ENCODE results near the gene SLC2A1.

DNA sequence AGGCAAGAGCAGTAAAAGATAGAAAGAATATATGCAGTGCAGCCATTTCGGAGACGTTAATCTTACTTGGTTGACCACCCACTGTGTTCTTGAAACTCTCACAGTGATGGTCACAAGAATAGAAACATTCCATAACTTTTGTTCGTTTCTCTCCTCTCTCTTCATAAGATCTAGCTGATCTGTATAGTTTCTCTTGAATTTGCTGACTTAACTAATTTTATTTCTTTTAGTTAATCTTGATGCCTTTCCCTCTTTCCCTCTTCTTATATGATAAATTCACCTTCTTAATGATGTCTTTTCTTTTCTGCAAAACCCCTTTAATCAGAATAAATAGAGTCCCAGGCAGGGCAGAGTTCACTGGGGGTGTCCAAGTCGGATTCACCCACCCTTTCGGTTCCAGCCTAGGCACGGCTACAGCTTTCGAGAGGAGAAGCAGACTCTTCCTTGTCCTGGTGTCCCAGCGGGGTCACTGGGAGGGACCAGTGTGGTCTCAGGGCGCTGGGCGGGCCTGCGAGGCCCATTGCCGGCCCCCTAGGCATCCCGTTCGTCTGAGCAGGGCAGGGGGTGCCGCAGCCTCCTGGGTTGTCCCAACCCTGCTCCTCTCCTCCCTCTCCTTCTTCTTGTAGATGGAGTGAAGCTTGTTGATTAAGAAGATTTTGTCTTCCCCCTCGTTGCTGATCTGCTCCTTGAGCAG, 72.5 kb downstream of the SLC2A1 start:
- TF ChIP-seq, protein P1, sequence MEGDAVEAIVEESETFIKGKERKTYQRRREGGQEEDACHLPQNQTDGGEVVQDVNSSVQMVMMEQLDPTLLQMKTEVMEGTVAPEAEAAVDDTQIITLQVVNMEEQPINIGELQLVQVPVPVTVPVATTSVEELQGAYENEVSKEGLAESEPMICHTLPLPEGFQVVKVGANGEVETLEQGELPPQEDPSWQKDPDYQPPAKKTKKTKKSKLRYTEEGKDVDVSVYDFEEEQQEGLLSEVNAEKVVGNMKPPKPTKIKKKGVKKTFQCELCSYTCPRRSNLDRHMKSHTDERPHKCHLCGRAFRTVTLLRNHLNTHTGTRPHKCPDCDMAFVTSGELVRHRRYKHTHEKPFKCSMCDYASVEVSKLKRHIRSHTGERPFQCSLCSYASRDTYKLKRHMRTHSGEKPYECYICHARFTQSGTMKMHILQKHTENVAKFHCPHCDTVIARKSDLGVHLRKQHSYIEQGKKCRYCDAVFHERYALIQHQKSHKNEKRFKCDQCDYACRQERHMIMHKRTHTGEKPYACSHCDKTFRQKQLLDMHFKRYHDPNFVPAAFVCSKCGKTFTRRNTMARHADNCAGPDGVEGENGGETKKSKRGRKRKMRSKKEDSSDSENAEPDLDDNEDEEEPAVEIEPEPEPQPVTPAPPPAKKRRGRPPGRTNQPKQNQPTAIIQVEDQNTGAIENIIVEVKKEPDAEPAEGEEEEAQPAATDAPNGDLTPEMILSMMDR (IDR thresholded peaks at IDR 0.05; ENCODE audit: low read depth, low read length), result no peak
- no peak for TF ChIP-seq EZH2phosphoT487 (IDR thresholded peaks at IDR 0.05; ENCODE audit: low read depth)

Measured in OCI-LY3 (cell line).